ENCODE results near the gene ELK3. TPM values are rescaled to one million over a fixed set of nuclear protein-coding genes. Genes with fewer than 3 reads are reported as not detected.

Gene ELK3
- polyA plus RNA-seq, 1 of the 3 experiments (the other 2 are of a cell fraction): 33.8 TPM

GRCh38 chr12:96256672-96257361 is 62.6 kb downstream of the ELK3 start (continued):
- TF ChIP-seq, protein P1, sequence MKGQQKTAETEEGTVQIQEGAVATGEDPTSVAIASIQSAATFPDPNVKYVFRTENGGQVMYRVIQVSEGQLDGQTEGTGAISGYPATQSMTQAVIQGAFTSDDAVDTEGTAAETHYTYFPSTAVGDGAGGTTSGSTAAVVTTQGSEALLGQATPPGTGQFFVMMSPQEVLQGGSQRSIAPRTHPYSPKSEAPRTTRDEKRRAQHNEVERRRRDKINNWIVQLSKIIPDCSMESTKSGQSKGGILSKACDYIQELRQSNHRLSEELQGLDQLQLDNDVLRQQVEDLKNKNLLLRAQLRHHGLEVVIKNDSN (IDR thresholded peaks at IDR 0.05; ENCODE audit: borderline replicate concordance, low read depth): no peak
- TF ChIP-seq RAD21 (IDR thresholded peaks at IDR 0.05; ENCODE audit: low read length): no peak
- TF ChIP-seq MXI1 (IDR thresholded peaks at IDR 0.05; ENCODE audit: low read depth, low read length): no peak
- no peak for TF ChIP-seq FOXJ3 (CRISPR knock-in tag; IDR thresholded peaks at IDR 0.05)
- no peak for TF ChIP-seq ZBTB33 (IDR thresholded peaks at IDR 0.05; ENCODE audit: borderline replicate concordance, low read depth)

- H3K4me1 ChIP-seq (ENCODE audit: control insufficient read depth in 1 of 2, insufficient read depth in 2 of 2, low read depth in 1 of 2, low read length in 1 of 2): peaks cover 0 to 5% of the 10 kb centered on the region in 2 experiments; a peak in 2 of 4 replicates
- WGBS (ENCODE audit: low lambda C conversion rate): 89% methylated on average over 2 of the region's 2 CpGs
- H3K9ac ChIP-seq: no peak overlapping the region
- H3K9me3 ChIP-seq: no peaks in the 10 kb centered on the region
- no peak overlapping the region for H3K4me3 ChIP-seq (ENCODE audit: low read depth in 2 of 2, low read length in 1 of 2)
- DNase-seq: no peak
- H3K4me2 ChIP-seq: no peak overlapping the region
- peaks cover 80% of the 10 kb centered on the region for H4K20me1 ChIP-seq (ENCODE audit: insufficient read depth)
- CTCF ChIA-PET: interaction anchor here (0.8 to 1.9 kb wide), 3 partner anchors 11 to 42 kb away, joined by 3 to 4 read pairs (median 4); no protein-coding TSS in a partner anchor
- peaks cover 15 to 35% of the 10 kb centered on the region in 2 experiments for H3K36me3 ChIP-seq (replicated peaks in 1 of 2; ENCODE audit: control insufficient read depth in 1 of 2, insufficient read depth in 2 of 2, low read length in 1 of 2)
- H3K9me2 ChIP-seq: no peaks in the 10 kb centered on the region
- H3K27ac ChIP-seq (ENCODE audit: low read depth in 2 of 2, low read length in 1 of 2): no peak overlapping the region
- POLR2A ChIA-PET: no interaction called here
- no peaks in the 10 kb centered on the region for H3K27me3 ChIP-seq (ENCODE audit: insufficient read depth)
- no peak for TF ChIP-seq SMC3 (IDR thresholded peaks at IDR 0.05; ENCODE audit: low read depth, low read length)
- TF ChIP-seq RCOR1 (IDR thresholded peaks at IDR 0.05; ENCODE audit: low read length): no peak
- TF ChIP-seq TCF12 (IDR thresholded peaks at IDR 0.05): no peak
- TF ChIP-seq EP300 (IDR thresholded peaks at IDR 0.05; ENCODE audit: borderline replicate concordance in 1 of 2, low read depth in 1 of 2, low read length in 1 of 2): no peak
- no peak for TF ChIP-seq ZBTB33 (IDR thresholded peaks at IDR 0.05; ENCODE audit: borderline replicate concordance, low read depth)
- TF ChIP-seq, protein P1 (IDR thresholded peaks at IDR 0.05; ENCODE audit: borderline replicate concordance, low read depth): no peak
- no peak for TF ChIP-seq CTCF (IDR thresholded peaks at IDR 0.05)
- no peak for TF ChIP-seq RFX5 (IDR thresholded peaks at IDR 0.05; ENCODE audit: low read length)
- peaks cover 19% of the 10 kb centered on the region for H3F3A ChIP-seq (replicated peaks; ENCODE audit: insufficient read depth)
- H2AFZ ChIP-seq (ENCODE audit: low read depth): no peak overlapping the region
- H3K79me2 ChIP-seq (ENCODE audit: insufficient read depth): peaks cover 97% of the 10 kb centered on the region
Observed at GRCh38 chr12:96257550-96258103, 63.5 kb downstream of the ELK3 start.

All from SK-N-SH (cell line).